Measurements from ENCODE around the gene SLC11A1.

SLC11A1 gene

DNA sequence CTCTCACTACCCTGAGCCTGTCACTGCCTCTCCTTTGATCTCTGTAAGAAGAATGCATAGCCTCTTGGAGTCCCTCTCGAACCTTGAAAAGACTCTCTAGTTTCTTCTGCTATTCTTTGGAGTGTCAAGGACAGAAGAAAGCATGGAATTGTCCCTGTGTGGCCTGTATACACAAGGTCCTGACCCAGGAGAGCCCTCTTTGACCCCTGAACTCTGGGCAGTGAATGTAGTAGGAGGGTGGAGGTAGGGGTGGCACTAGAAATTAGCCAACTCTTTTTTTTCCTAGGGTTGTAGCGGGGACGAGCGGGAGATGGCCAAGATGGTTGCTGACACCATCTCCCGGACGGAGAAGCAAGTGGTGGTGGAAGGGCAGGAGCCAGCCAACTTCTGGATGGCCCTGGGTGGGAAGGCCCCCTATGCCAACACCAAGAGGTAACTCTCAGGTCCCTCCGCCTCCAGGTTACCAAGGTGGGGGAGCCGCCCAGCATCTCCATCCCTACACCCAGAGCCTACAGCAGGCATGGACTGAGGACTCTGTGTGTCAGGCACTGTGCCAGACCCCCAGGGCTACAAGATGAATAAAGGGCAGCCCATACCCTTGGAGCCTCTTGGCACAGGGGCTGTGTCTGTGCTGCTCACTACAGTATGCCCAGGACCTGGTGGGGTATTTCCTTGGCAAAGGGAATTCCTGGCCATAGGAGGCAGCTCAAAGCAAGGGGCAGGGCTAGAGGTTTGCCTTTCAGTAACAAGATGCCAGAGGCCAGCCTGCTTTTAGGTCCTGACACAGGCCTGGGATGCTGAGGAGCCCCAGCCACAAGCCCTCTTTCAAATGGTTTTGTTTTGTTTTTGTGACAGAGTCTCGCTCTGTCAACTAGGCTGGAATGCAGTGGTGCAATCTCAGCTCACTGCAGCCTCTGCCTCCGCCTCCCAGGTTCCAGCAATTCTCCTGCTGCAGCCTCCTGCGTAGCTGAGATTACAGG lies 53.2 kb downstream of the SLC11A1 start:
- DNase-seq (ENCODE audit: low read depth) = no peak

- no peak for DNase-seq (ENCODE audit: low read depth)
Observed at GRCh38 chr2:218436992-218437391, 54.9 kb downstream of the SLC11A1 start.

DNA sequence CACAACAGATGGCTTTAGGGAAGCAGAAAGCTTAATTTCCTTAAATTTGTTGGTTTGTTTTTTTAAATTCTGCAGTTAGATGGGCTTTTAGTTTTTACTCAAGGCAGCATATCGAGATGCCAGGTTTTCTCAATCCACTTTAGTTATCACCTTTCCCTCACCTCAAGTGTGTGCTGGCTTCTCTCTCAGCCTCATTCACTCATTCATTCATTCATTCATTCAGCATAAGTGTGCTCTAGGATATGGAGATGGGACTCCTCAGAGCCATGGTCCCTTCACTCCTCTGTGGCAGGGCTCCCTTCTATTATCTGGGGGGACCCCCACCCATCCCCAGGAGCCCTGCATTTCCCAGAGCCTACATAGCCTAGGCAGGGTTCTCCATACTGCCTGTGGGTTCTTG lies 55.9 kb downstream of the SLC11A1 start:
- DNase-seq (ENCODE audit: low read depth) = no peak

DNA sequence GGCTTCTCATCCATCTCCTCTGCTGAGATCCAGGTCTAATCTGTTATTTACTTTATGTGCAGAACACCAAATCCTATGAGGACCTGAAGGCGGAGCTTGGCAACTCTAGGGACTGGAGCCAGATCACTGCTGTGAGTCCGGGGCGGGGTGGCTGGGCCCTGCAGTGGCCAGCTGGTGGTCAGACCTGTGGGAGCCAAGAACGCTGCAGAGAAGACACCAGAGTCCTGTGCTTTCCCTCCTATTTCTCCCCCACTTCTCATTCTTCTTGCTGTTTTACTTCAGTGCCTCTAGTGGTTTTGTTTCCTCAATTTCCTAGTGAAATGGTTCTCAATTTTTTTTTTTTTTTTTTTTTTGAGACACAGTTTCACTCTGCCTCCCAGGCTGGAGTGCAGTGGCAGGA lies 56.5 kb downstream of the SLC11A1 start:
- no peak for DNase-seq (ENCODE audit: low read depth)

GRCh38 chr2:218444692-218445357 lies 62.8 kb downstream of the SLC11A1 start:
- DNase-seq (ENCODE audit: low read depth) = no peak

DNA sequence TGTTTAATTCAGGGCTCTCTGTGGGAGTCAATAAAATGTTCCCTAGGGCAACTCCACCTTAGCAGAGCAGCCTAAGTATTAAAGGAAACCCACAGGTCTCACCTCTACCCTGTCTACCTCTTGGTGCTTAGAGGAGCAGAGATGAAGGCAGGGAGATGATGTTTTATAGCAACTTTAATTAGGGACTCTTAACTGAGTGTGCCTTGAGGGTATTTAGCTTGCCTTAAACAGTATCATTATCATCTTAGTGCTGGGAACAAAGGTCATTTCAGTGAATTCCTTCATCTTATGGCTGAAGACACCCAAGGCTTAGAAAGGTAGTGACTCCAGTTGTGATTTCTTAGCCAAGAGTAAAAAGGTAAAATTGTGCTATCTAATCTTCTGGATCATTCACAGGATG lies 63.5 kb downstream of the SLC11A1 start:
- DNase-seq (ENCODE audit: low read depth) = no peak
